Left kidney (tissue), 8 donors: ENCODE measurements around the gene GADD45GIP1. TPM values are rescaled to one million over a fixed set of nuclear protein-coding genes. Genes with fewer than 3 reads are reported as not detected.
A peak's percentile ranks its signal among the peaks of the same experiment; 100 is the strongest.

Experiments used
- DNase-seq: peaks from one replicate; pipeline ENCODE4 v3.0.0-alpha.2; 2013
- long read RNA-seq, 8 donors: transcript quantifications; one replicate each; lab custom pipeline, GENCODE V29; 2026
- polyA plus RNA-seq: library from polyadenylated mRNA; unstranded; fragments of 120-200 nt; gene quantifications from one replicate; pipeline ENCODE4 v1.2.1, GENCODE V29; 2013; ENCODE audit not compliant: insufficient read length

GADD45GIP1 gene
- polyA plus RNA-seq: 25.2 TPM
- long read RNA-seq, donor 1, transcript GADD45GIP1-201 (2 exons, 1,782 nt): major isoform, 90 of 90 reads
- long read RNA-seq, donor 1, partial matches to known transcripts: 0 of 90 reads
- long read RNA-seq, donor 1, other reads (novel, unspliced or antisense): 0 of 90 reads
- long read RNA-seq, donor 2, transcript GADD45GIP1-201 (2 exons, 1,782 nt): major isoform, 78 of 201 reads
- long read RNA-seq, donor 2, partial matches to known transcripts: 92 of 201 reads
- long read RNA-seq, donor 2, other reads (novel, unspliced or antisense): 31 of 201 reads
- long read RNA-seq, donor 3, transcript GADD45GIP1-201 (2 exons, 1,782 nt): major isoform, 55 of 162 reads
- long read RNA-seq, donor 3, partial matches to known transcripts: 62 of 162 reads
- long read RNA-seq, donor 3, other reads (novel, unspliced or antisense): 45 of 162 reads
- long read RNA-seq, donor 4, transcript GADD45GIP1-201 (2 exons, 1,782 nt): major isoform, 12 of 12 reads
- long read RNA-seq, donor 4, partial matches to known transcripts: 0 of 12 reads
- long read RNA-seq, donor 4, other reads (novel, unspliced or antisense): 0 of 12 reads
- long read RNA-seq, donor 5, transcript GADD45GIP1-201 (2 exons, 1,782 nt): major isoform, 143 of 143 reads
- long read RNA-seq, donor 5, partial matches to known transcripts: 0 of 143 reads
- long read RNA-seq, donor 5, other reads (novel, unspliced or antisense): 0 of 143 reads
- long read RNA-seq, donor 6, transcript GADD45GIP1-201 (2 exons, 1,782 nt): major isoform, 104 of 233 reads
- long read RNA-seq, donor 6, partial matches to known transcripts: 87 of 233 reads
- long read RNA-seq, donor 6, other reads (novel, unspliced or antisense): 42 of 233 reads
- long read RNA-seq, donor 7, transcript GADD45GIP1-201 (2 exons, 1,782 nt): major isoform, 111 of 111 reads
- long read RNA-seq, donor 7, partial matches to known transcripts: 0 of 111 reads
- long read RNA-seq, donor 7, other reads (novel, unspliced or antisense): 0 of 111 reads
- long read RNA-seq, donor 8, transcript GADD45GIP1-201 (2 exons, 1,782 nt): major isoform, 24 of 24 reads
- long read RNA-seq, donor 8, partial matches to known transcripts: 0 of 24 reads
- long read RNA-seq, donor 8, other reads (novel, unspliced or antisense): 0 of 24 reads

GRCh38 chr19:12956446-12957388 is at the start of gene GADD45GIP1:
Gene GADD45GIP1 (minus strand): TSS chr19:12957223. CDS start chr19:12957212, 11 bp downstream.
- peak; percentile 74 for DNase-seq

GRCh38 chr19:13005861-13006370 is 48.9 kb upstream of the GADD45GIP1 start:
- no peak for DNase-seq

GRCh38 chr19:13005253-13005652 is 48.2 kb upstream of the GADD45GIP1 start:
- DNase-seq: no peak

- DNase-seq: no peak
These were observed 47.2 kb upstream of the GADD45GIP1 start for GRCh38 chr19:13004273-13004672.

- no peak for DNase-seq
These were observed 46.1 kb upstream of the GADD45GIP1 start for GRCh38 chr19:13003081-13003480.

GRCh38 chr19:13002166-13002898 is 45.3 kb upstream of the GADD45GIP1 start:
- no peak for DNase-seq

- no peak for DNase-seq
These were observed 44.6 kb upstream of the GADD45GIP1 start for GRCh38 chr19:13001502-13002165.

- no peak for DNase-seq
These were observed 44.1 kb upstream of the GADD45GIP1 start for GRCh38 chr19:13001166-13001501.

GRCh38 chr19:12997967-12998940 is 41.2 kb upstream of the GADD45GIP1 start:
- DNase-seq: no peak

- DNase-seq: no peak
These were observed 40.4 kb upstream of the GADD45GIP1 start for GRCh38 chr19:12997179-12997966.

- no peak for DNase-seq
These were observed 39.5 kb upstream of the GADD45GIP1 start for GRCh38 chr19:12996406-12997094.

GRCh38 chr19:12995596-12996405 is 38.8 kb upstream of the GADD45GIP1 start:
- DNase-seq: no peak

- DNase-seq: peak; percentile 63
These were observed 37.9 kb upstream of the GADD45GIP1 start, which contains the start of gene NFIX for GRCh38 chr19:12994701-12995595. Gene NFIX (plus strand): TSS chr19:12995475. CDS start chr19:12995838, 363 bp downstream.

GRCh38 chr19:12993562-12993961 is 36.5 kb upstream of the GADD45GIP1 start:
- DNase-seq: no peak

GRCh38 chr19:12992729-12993128 is 35.7 kb upstream of the GADD45GIP1 start:
- no peak for DNase-seq
